ENCODE data around the gene SKP1. TPM values are rescaled to one million over a fixed set of nuclear protein-coding genes. Genes with fewer than 3 reads are reported as not detected.
A peak's percentile ranks its signal among the peaks of the same experiment; 100 is the strongest.

SKP1 gene
- total RNA-seq, 2 donors from 2014 or later, result 357 to 427 TPM

- Histone ChIP-seq H3K4me1 (ENCODE audit: control insufficient read depth, insufficient read depth, low read length) (peaks cover 3% of the 10 kb centered on the region), H3K36me3 (ENCODE audit: control insufficient read depth, insufficient read depth, low read length) (peaks cover 39% of the 10 kb centered on the region), H3K9me3 (ENCODE audit: control insufficient read depth, low read length) (no peaks in the 10 kb centered on the region), H3K9ac (ENCODE audit: extremely low read depth, low read length, poor library complexity, severe bottlenecking) (no peak overlapping the region), H3K27ac (ENCODE audit: low read depth, low read length) (no peak overlapping the region), H3K4me3 (ENCODE audit: low read length) (no peak overlapping the region), H3K27me3 (ENCODE audit: control insufficient read depth, insufficient read depth, low read length, poor library complexity, severe bottlenecking) (no peaks in the 10 kb centered on the region)
- H3K9me3 Mint-ChIP-seq, result no peaks in the 10 kb centered on the region
- H3K27ac Mint-ChIP-seq, result no peak overlapping the region
- 94 to 100% methylated on average over 1 to 4 of the region's 4 CpGs for WGBS, 2 experiments (ENCODE audit: insufficient coverage in 1 of 2, insufficient read length in 1 of 2)
- TF ChIP-seq CTCF (conservative IDR thresholded peaks at IDR 0.05), result no peak
- H3K36me3 Mint-ChIP-seq (ENCODE audit: low read depth), result peaks cover 24% of the 10 kb centered on the region
- peaks cover 9% of the 10 kb centered on the region for H3K27me3 Mint-ChIP-seq (ENCODE audit: insufficient read depth)
- H3K4me3 Mint-ChIP-seq, result no peak overlapping the region
- peaks cover 14% of the 10 kb centered on the region for H3K4me1 Mint-ChIP-seq
- DNase-seq, result no peak
These were observed 58.4 kb downstream of the SKP1 start for GRCh38 chr5:134118212-134118835.

- no peaks in the 10 kb centered on the region for H3K9me3 ChIP-seq (ENCODE audit: control insufficient read depth, low read length)
- Mint-ChIP-seq H3K4me3 (no peak overlapping the region), H3K27ac (no peak overlapping the region), H3K27me3 (ENCODE audit: insufficient read depth) (peaks cover 21% of the 10 kb centered on the region), H3K36me3 (ENCODE audit: low read depth) (peaks cover 24% of the 10 kb centered on the region), H3K4me1 (peaks cover 9% of the 10 kb centered on the region), H3K9me3 (no peaks in the 10 kb centered on the region)
- no peak overlapping the region for H3K4me3 ChIP-seq (ENCODE audit: low read length)
- TF ChIP-seq CTCF (conservative IDR thresholded peaks at IDR 0.05), result no peak
- WGBS, 2 experiments (ENCODE audit: insufficient coverage in 1 of 2, insufficient read length in 1 of 2), result 93 to 94% methylated on average over 7 to 12 of the region's 12 CpGs
- peaks cover 37% of the 10 kb centered on the region for H3K36me3 ChIP-seq (ENCODE audit: control insufficient read depth, insufficient read depth, low read length)
- no peak overlapping the region for H3K9ac ChIP-seq (ENCODE audit: extremely low read depth, low read length, poor library complexity, severe bottlenecking)
- peaks cover 3% of the 10 kb centered on the region for H3K4me1 ChIP-seq (ENCODE audit: control insufficient read depth, insufficient read depth, low read length)
- H3K27me3 ChIP-seq (ENCODE audit: control insufficient read depth, insufficient read depth, low read length, poor library complexity, severe bottlenecking), result no peaks in the 10 kb centered on the region
- no peak for DNase-seq
- no peak overlapping the region for H3K27ac ChIP-seq (ENCODE audit: low read depth, low read length)
These were observed 59.7 kb downstream of the SKP1 start for GRCh38 chr5:134116789-134117761.

GRCh38 chr5:134116286-134116685, 60.5 kb downstream of the SKP1 start:
- Histone ChIP-seq H3K4me3 (ENCODE audit: low read length) (no peak overlapping the region), H3K4me1 (ENCODE audit: control insufficient read depth, insufficient read depth, low read length) (peaks cover 3% of the 10 kb centered on the region), H3K27ac (ENCODE audit: low read depth, low read length) (no peak overlapping the region), H3K9me3 (ENCODE audit: control insufficient read depth, low read length) (no peaks in the 10 kb centered on the region), H3K27me3 (ENCODE audit: control insufficient read depth, insufficient read depth, low read length, poor library complexity, severe bottlenecking) (no peaks in the 10 kb centered on the region), H3K9ac (ENCODE audit: extremely low read depth, low read length, poor library complexity, severe bottlenecking) (no peak overlapping the region), H3K36me3 (ENCODE audit: control insufficient read depth, insufficient read depth, low read length) (peaks cover 31% of the 10 kb centered on the region)
- Mint-ChIP-seq H3K9me3 (no peaks in the 10 kb centered on the region), H3K4me3 (peak overlapping the region; percentile 66), H3K36me3 (ENCODE audit: low read depth) (peaks cover 24% of the 10 kb centered on the region), H3K4me1 (peaks cover 10% of the 10 kb centered on the region), H3K27me3 (ENCODE audit: insufficient read depth) (peaks cover 26% of the 10 kb centered on the region), H3K27ac (no peak overlapping the region)
- TF ChIP-seq CTCF (conservative IDR thresholded peaks at IDR 0.05), result no peak
- DNase-seq, result no peak
- 91 to 92% methylated on average over 10 of the region's 10 CpGs for WGBS, 2 experiments (ENCODE audit: insufficient coverage in 1 of 2, insufficient read length in 1 of 2)
